ENCODE data around the gene CPPED1. TPM values are rescaled to one million over a fixed set of nuclear protein-coding genes. Genes with fewer than 3 reads are reported as not detected.

The CPPED1 gene
- total and polyA plus RNA-seq, 8 donors = 1.8 to 7.9 (median 3.6) TPM

DNA sequence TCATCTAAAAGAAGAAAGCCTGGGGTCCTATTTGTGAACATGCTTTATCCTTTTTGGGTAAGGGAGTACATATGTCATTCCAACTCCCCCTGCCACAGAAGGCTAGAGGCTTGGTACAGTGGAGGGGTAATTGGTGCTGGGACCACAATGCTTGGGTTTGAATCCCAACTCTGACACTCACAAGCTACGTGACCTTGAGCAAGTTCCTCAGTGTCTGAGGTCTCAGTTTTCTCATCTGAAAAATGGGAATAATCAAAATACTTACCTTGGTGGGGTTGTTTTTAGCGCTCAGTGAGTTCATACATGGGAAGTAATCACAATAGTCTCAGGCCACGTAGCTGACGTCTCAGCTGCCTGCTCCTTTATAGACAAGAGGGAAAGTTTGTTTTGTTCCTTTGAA lies 150.8 kb downstream of the CPPED1 start:
- TF ChIP-seq, protein P1, sequence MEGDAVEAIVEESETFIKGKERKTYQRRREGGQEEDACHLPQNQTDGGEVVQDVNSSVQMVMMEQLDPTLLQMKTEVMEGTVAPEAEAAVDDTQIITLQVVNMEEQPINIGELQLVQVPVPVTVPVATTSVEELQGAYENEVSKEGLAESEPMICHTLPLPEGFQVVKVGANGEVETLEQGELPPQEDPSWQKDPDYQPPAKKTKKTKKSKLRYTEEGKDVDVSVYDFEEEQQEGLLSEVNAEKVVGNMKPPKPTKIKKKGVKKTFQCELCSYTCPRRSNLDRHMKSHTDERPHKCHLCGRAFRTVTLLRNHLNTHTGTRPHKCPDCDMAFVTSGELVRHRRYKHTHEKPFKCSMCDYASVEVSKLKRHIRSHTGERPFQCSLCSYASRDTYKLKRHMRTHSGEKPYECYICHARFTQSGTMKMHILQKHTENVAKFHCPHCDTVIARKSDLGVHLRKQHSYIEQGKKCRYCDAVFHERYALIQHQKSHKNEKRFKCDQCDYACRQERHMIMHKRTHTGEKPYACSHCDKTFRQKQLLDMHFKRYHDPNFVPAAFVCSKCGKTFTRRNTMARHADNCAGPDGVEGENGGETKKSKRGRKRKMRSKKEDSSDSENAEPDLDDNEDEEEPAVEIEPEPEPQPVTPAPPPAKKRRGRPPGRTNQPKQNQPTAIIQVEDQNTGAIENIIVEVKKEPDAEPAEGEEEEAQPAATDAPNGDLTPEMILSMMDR (IDR thresholded peaks at IDR 0.05) = no peak
- FAIRE-seq = no peak
- 66 to 77% methylated on average over 4 of the region's 4 CpGs for WGBS, 2 donors

DNA sequence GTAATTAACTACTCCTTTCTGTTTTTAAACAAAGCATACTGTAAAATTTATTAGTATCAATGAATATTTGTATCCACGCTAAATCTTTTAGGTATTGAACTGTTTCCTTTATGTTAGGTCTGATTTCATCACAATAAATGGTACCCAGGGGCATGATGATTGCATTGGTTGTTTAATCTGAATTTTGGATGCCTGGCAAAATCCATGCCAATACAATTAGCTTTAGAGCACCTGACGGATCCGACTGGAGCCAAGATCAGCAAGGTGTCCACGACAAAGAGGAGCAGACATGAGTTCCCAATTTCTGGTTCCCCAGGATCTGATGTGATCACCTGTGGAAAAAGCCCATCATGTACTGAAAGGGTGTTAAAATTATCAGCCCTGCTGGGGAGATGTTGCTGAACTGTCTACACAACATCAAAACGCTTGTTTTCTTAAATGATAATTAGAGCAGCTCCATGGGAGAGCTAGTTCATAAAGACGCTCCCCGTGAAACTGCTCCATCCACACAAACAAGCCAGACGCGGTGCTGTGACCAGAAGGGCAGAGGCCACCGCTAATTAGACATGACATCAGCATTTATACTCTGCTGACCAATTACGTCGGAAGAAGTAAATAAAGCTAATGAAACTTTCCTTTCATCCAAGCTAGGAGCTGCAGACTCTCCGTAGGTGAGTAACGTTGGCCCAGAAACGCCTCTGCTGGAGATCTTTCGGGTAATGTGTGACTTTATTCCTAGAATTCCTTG lies 151.7 kb downstream of the CPPED1 start:
- intact Hi-C loops (cut with DNase I) = no loop called here
- Histone ChIP-seq H3K4me3 (no peak overlapping the region), H3K27ac (no peak overlapping the region), H3K9me3 (no peaks in the 10 kb centered on the region), H3K27me3 (no peaks in the 10 kb centered on the region), H3K4me1 (no peaks in the 10 kb centered on the region), H3K36me3 (no peaks in the 10 kb centered on the region)
- TF ChIP-seq, protein P1 (IDR thresholded peaks at IDR 0.05) = no peak
- DNase-seq (no peak), ATAC-seq (peak in 2 of 4 donors; percentile 26 to 47), FAIRE-seq (no peak)
- 23 to 31% methylated on average over 16 of the region's 16 CpGs for WGBS, 2 donors

More for the DNA sequence above, 150.8 kb downstream of the CPPED1 start:
- no peak overlapping the region for H3K27ac ChIP-seq
- intact Hi-C loops (cut with DNase I) = no loop called here
- H3K4me1 ChIP-seq = no peaks in the 10 kb centered on the region
- no peak for DNase-seq
- no peaks in the 10 kb centered on the region for H3K36me3 ChIP-seq
- H3K27me3 ChIP-seq = no peaks in the 10 kb centered on the region
- no peak overlapping the region for H3K4me3 ChIP-seq
- H3K9me3 ChIP-seq = no peaks in the 10 kb centered on the region
- ATAC-seq = no peak

DNA sequence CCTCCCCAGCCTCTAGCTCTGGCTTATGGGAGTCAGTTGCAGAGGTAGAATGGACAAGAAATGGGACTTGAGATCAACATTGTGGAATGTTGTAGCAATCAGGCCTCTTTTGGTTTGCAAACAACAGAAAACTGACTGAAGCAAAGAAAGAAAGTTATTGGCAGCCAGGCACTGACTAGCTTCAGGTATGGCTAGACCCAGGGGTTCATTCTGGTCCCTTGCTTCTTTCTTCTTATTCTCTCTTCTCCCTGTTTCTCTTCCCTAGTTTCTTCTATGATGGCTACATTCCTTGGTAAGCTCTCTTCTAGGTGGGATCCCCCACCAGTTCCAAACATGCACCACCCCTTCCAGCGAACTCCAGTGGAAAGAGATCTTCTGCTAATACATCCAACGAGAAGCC lies 154.3 kb downstream of the CPPED1 start:
- 68 to 75% methylated on average over 2 of the region's 2 CpGs for WGBS, 2 donors
- DNase-seq = no peak
- Histone ChIP-seq H3K4me3 (no peak overlapping the region), H3K27ac (no peak overlapping the region), H3K4me1 (no peaks in the 10 kb centered on the region), H3K36me3 (no peaks in the 10 kb centered on the region), H3K27me3 (no peaks in the 10 kb centered on the region), H3K9me3 (no peaks in the 10 kb centered on the region)
- intact Hi-C loops (cut with DNase I) = no loop called here
- TF ChIP-seq, protein P1 (IDR thresholded peaks at IDR 0.05) = no peak
- FAIRE-seq = no peak
- ATAC-seq = no peak

DNA sequence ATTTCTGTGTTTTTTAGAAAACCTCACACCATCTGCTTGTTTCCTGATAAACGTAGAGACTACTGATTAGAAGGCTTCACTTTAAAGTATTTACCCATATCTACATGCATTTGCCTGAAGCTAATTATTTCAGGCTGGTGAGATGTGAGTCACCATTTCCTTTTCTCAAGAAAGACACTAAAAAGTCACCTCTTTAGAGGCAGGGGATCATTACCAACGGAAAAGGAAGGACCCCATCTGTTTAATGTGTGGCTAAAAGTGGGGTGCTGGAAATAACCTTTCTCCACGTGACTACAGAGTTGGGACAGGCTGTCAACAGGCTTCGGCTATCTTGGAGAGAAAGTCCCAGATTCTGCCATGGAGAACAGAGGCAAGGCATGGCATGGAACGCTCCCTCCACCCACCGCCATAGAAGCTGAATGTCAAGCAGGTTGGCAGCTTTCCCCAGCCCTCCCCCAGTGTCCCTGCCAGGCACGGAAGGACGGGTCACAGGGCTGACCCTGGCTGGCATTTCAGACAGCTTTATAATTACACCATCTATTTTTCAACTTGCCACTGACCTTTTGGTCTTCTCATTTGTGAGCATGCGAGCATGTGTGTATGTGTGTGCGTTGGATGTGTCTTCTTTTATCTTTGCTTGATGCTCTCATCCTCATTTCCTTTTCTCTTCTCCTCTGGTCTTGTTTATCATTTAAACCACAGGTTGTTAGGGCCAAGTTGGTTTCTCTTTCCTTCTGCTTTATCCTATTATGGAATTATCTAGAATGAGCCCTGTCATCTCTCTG lies 157.0 kb downstream of the CPPED1 start:
- H3K4me1 ChIP-seq = no peaks in the 10 kb centered on the region
- H3K27me3 ChIP-seq = no peaks in the 10 kb centered on the region
- DNase-seq = no peak
- no peak overlapping the region for H3K27ac ChIP-seq
- intact Hi-C loops (cut with DNase I) = no loop called here
- H3K4me3 ChIP-seq = no peak overlapping the region
- ATAC-seq = no peak
- no peaks in the 10 kb centered on the region for H3K36me3 ChIP-seq
- TF ChIP-seq, protein P1 (IDR thresholded peaks at IDR 0.05) = no peak
- H3K9me3 ChIP-seq = no peaks in the 10 kb centered on the region
- no peak for FAIRE-seq
- 35 to 44% methylated on average over 10 of the region's 10 CpGs for WGBS, 2 donors

DNA sequence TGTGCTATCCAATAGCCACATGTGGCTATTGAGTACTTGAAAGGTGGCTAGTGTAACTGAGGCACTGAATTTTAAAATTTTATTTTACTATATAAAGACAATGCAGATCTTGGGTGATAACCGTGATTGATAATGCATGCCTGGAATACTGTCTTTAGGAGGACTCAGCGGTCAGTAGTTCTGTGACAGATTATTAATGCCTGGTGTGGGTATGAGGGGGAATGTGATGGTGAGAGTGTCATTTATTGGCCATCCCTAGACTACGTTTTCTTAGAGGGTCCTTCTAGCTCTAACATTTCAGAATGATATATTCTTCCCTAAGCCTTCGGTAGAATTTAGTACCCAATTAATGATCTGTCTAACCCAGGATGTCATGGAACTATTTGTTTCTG lies 157.6 kb downstream of the CPPED1 start:
- WGBS, 2 donors = 64 to 73% methylated on average over 4 of the region's 4 CpGs
- FAIRE-seq (no peak), ATAC-seq (no peak), DNase-seq (no peak)
- no peaks in the 10 kb centered on the region for H3K9me3 ChIP-seq
- TF ChIP-seq, protein P1 (IDR thresholded peaks at IDR 0.05) = no peak
- H3K4me3 ChIP-seq = no peak overlapping the region
- no peaks in the 10 kb centered on the region for H3K27me3 ChIP-seq
- no peak overlapping the region for H3K27ac ChIP-seq
- no peaks in the 10 kb centered on the region for H3K4me1 ChIP-seq
- H3K36me3 ChIP-seq = no peaks in the 10 kb centered on the region
- intact Hi-C loops (cut with DNase I) = no loop called here
